Nephron progenitor cell (in vitro differentiated cells): ENCODE measurements around the gene F2RL3.
A peak's percentile ranks its signal among the peaks of the same experiment; 100 is the strongest.

Experiments
- DNase-seq: peaks from one replicate; pipeline ENCODE4 v3.0.0; 2021
- H3K27ac Mint-ChIP-seq: 2 replicates; pipeline ENCODE4 v1.8.0; 2021; ENCODE audit warnings: mild to moderate bottlenecking, moderate library complexity, mixed read lengths
- H3K27me3 Mint-ChIP-seq: 2 replicates; pipeline ENCODE4 v1.8.0; 2021; ENCODE audit warnings: mild to moderate bottlenecking, low read depth, mixed read lengths; ENCODE audit not compliant: poor library complexity
- H3K36me3 Mint-ChIP-seq: 2 replicates; pipeline ENCODE4 v1.8.0; 2021; ENCODE audit warnings: low read depth, mixed read lengths
- H3K4me1 Mint-ChIP-seq: 2 replicates; pipeline ENCODE4 v1.8.0; 2021; ENCODE audit warnings: mixed read lengths
- H3K4me3 Mint-ChIP-seq: 2 replicates; pipeline ENCODE4 v1.8.0; 2021; ENCODE audit warnings: mild to moderate bottlenecking, moderate library complexity, mixed read lengths
- H3K9me3 Mint-ChIP-seq: 2 replicates; pipeline ENCODE4 v1.8.0; 2021; ENCODE audit warnings: mild to moderate bottlenecking, moderate library complexity, mixed read lengths
- CTCF ChIP-seq: fragments of 200-600 bp; sonication (generic); IDR thresholded peaks from 2 replicates; pipeline ENCODE4 v1.5.0; 2021; ENCODE audit warnings: antibody characterized with exemption

F2RL3 gene

GRCh38 chr19:16897856-16898161, 9.0 kb downstream of the F2RL3 start:
- no peak for TF ChIP-seq CTCF

GRCh38 chr19:16898361-16899015, 9.7 kb downstream of the F2RL3 start:
- Mint-ChIP-seq H3K4me3 (peak overlapping the region; percentile 82), H3K36me3 (peaks cover 5% of the 10 kb centered on the region), H3K4me1 (peaks cover 15% of the 10 kb centered on the region), H3K27ac (peak overlapping the region; percentile 96), H3K9me3 (no peaks in the 10 kb centered on the region), H3K27me3 (peaks cover 40% of the 10 kb centered on the region)
- DNase-seq, result no peak
- TF ChIP-seq CTCF, result no peak

More at GRCh38 chr19:16897856-16898161, 9.0 kb downstream of the F2RL3 start:
- Mint-ChIP-seq H3K36me3 (peaks cover 1% of the 10 kb centered on the region), H3K27me3 (peaks cover 40% of the 10 kb centered on the region), H3K4me1 (peaks cover 15% of the 10 kb centered on the region), H3K27ac (no peak overlapping the region), H3K4me3 (peak overlapping the region; percentile 82), H3K9me3 (no peaks in the 10 kb centered on the region)
- no peak for DNase-seq

GRCh38 chr19:16899566-16900075, 10.8 kb downstream of the F2RL3 start:
- Mint-ChIP-seq H3K4me3 (no peak overlapping the region), H3K27me3 (peaks cover 40% of the 10 kb centered on the region), H3K36me3 (peaks cover 11% of the 10 kb centered on the region), H3K4me1 (peaks cover 15% of the 10 kb centered on the region), H3K27ac (no peak overlapping the region), H3K9me3 (no peaks in the 10 kb centered on the region)
- peak; percentile 44 for DNase-seq
- peak; percentile 37 for TF ChIP-seq CTCF

- Mint-ChIP-seq H3K4me3 (no peak overlapping the region), H3K36me3 (peaks cover 14% of the 10 kb centered on the region), H3K27me3 (peaks cover 24% of the 10 kb centered on the region), H3K27ac (no peak overlapping the region), H3K9me3 (no peaks in the 10 kb centered on the region), H3K4me1 (peaks cover 15% of the 10 kb centered on the region)
- TF ChIP-seq CTCF, result no peak
- no peak for DNase-seq
These were observed 12.8 kb downstream of the F2RL3 start for GRCh38 chr19:16901491-16902175.

- Mint-ChIP-seq H3K4me1 (peaks cover 15% of the 10 kb centered on the region), H3K4me3 (no peak overlapping the region), H3K9me3 (no peaks in the 10 kb centered on the region), H3K27me3 (peaks cover 18% of the 10 kb centered on the region), H3K36me3 (peaks cover 14% of the 10 kb centered on the region), H3K27ac (no peak overlapping the region)
- no peak for DNase-seq
- no peak for TF ChIP-seq CTCF
These were observed 13.7 kb downstream of the F2RL3 start for GRCh38 chr19:16902545-16902944.
